SK-N-SH (cell line): ENCODE measurements around the gene FOXO4. TPM values are rescaled to one million over a fixed set of nuclear protein-coding genes. Genes with fewer than 3 reads are reported as not detected.

Source experiments
- CTCF ChIA-PET: fragments of 300-600, 350-600 bp; formaldehyde crosslinking; extraction: SDS; loops from one replicate; lab custom pipeline; 2021; lab: Yijun Ruan, JAX
- POLR2A ChIA-PET: fragments of 350-600 bp; sonication (Branson Sonifier 250); formaldehyde crosslinking; extraction: SDS; loops from one replicate; lab custom pipeline; 2020; ENCODE audit warnings: antibody characterized with exemption, inconsistent platforms; lab: Yijun Ruan, JAX
- DNase-seq: peaks from one replicate; pipeline ENCODE4 v3.0.0; 2012
- H2AFZ ChIP-seq: fragments of 200-600 bp; sonication (generic); 2 replicates; pipeline ENCODE4 v1.8.1; 2016; ENCODE audit warnings: antibody characterized with exemption, mild to moderate bottlenecking, low read depth
- H3F3A ChIP-seq: fragments of 200-600 bp; sonication (generic); replicated peaks from 2 replicates; pipeline ENCODE3; 2016; ENCODE audit warnings: antibody characterized with exemption, mild to moderate bottlenecking; ENCODE audit not compliant: insufficient read depth
- H3K27ac ChIP-seq, 2 experiments: fragments of 200-500 bp in 1 of 2; fragments of 200-600 bp in 1 of 2; sonication (Bioruptor generic) in 1 of 2; sonication (generic), shearing (Covaris generic) in 1 of 2; 2 replicates each; pipeline versions ENCODE4 v1.5.1 to v1.6.1; 2014 to 2016; ENCODE audit warnings: low read depth in 2 of 2, inconsistent platforms in 1 of 2, low read length in 1 of 2, mild to moderate bottlenecking in 1 of 2, mixed read lengths in 1 of 2
- H3K27me3 ChIP-seq: fragments of 200-600 bp; sonication (generic), shearing (Covaris generic); 2 replicates; pipeline ENCODE4 v1.6.1; 2016; ENCODE audit warnings: mixed run types; ENCODE audit not compliant: insufficient read depth
- H3K36me3 ChIP-seq, 2 experiments: fragments of 200-500 bp in 1 of 2; fragments of 200-600 bp in 1 of 2; sonication (Bioruptor generic) in 1 of 2; sonication (generic) in 1 of 2; replicated peaks in 1 of 2; 2 replicates each; pipeline versions ENCODE3 to v1.5.1; 2014 to 2016; ENCODE audit warnings: low read length in 1 of 2, mild to moderate bottlenecking in 1 of 2; ENCODE audit not compliant: insufficient read depth in 2 of 2, control insufficient read depth in 1 of 2
- H3K4me1 ChIP-seq, 2 experiments: fragments of 200-500 bp in 1 of 2; fragments of 200-600 bp in 1 of 2; sonication (Bioruptor generic) in 1 of 2; sonication (generic), shearing (Covaris generic) in 1 of 2; 2 replicates each; pipeline versions ENCODE4 v1.5.1 to v1.6.1; 2014 to 2016; ENCODE audit warnings: low read depth in 1 of 2, low read length in 1 of 2, mixed run types in 1 of 2; ENCODE audit not compliant: insufficient read depth in 2 of 2, control insufficient read depth in 1 of 2
- H3K4me2 ChIP-seq: fragments of 200-600 bp; sonication (generic), shearing (Covaris generic); 2 replicates; pipeline ENCODE4 v1.6.1; 2017; ENCODE audit warnings: mixed run types
- H3K4me3 ChIP-seq, 2 experiments: fragments of 200-500 bp in 1 of 2; fragments of 200-600 bp in 1 of 2; sonication (Bioruptor generic) in 1 of 2; sonication (generic), shearing (Covaris generic) in 1 of 2; 2 replicates each; pipeline versions ENCODE4 v1.5.1 to v1.8.1; 2014 to 2016; ENCODE audit warnings: low read depth in 2 of 2, inconsistent platforms in 1 of 2, low read length in 1 of 2, mild to moderate bottlenecking in 1 of 2, mixed read lengths in 1 of 2, moderate library complexity in 1 of 2
- H3K79me2 ChIP-seq: fragments of 200-600 bp; sonication (generic); 2 replicates; pipeline ENCODE4 v1.8.1; 2017; ENCODE audit warnings: mild to moderate bottlenecking; ENCODE audit not compliant: insufficient read depth
- H3K9ac ChIP-seq: fragments of 200-600 bp; sonication (generic); 2 replicates; pipeline ENCODE4 v1.6.1; 2017; ENCODE audit warnings: mixed run types
- H3K9me2 ChIP-seq: fragments of 200-600 bp; sonication (generic); 2 replicates; pipeline ENCODE4 v1.6.1; 2017; ENCODE audit warnings: mixed run types
- H3K9me3 ChIP-seq: fragments of 200-600 bp; sonication (generic); 2 replicates; pipeline ENCODE4 v1.6.1; 2017; ENCODE audit warnings: mixed run types, mild to moderate bottlenecking, moderate library complexity
- H4K20me1 ChIP-seq: fragments of 200-600 bp; sonication (generic); 2 replicates; pipeline ENCODE4 v1.6.1; 2017; ENCODE audit warnings: mild to moderate bottlenecking, mixed run types; ENCODE audit not compliant: insufficient read depth
- CTCF ChIP-seq: fragments of 200-600 bp; sonication (generic); IDR thresholded peaks from 2 replicates; pipeline ENCODE4 v1.6.1; 2017; ENCODE audit warnings: antibody characterized with exemption, mild to moderate bottlenecking, moderate library complexity
- EP300 ChIP-seq, 2 experiments: IDR thresholded peaks; 2 replicates each; pipeline versions ENCODE4 v1.4.0 to v1.6.1; 2012; ENCODE audit warnings: borderline replicate concordance in 1 of 2, low read depth in 1 of 2, low read length in 1 of 2
- EZH2phosphoT487 ChIP-seq: fragments of 200-600 bp; sonication (generic); IDR thresholded peaks from 2 replicates; pipeline ENCODE4 v1.6.1; 2017; ENCODE audit warnings: low read depth, mixed run types, mild to moderate bottlenecking, antibody characterized with exemption, moderate library complexity, borderline replicate concordance
- FOXM1 ChIP-seq: IDR thresholded peaks from 2 replicates; pipeline ENCODE4 v1.4.0; 2012; ENCODE audit warnings: low read depth, mild to moderate bottlenecking
- IRF3 ChIP-seq: fragments of 150-350 bp; IDR thresholded peaks from 2 replicates; pipeline ENCODE4 v1.6.1; 2016; ENCODE audit warnings: mild to moderate bottlenecking, low read depth, low read length
- MEF2A ChIP-seq: IDR thresholded peaks from 2 replicates; pipeline ENCODE4 v1.4.0; 2012; ENCODE audit warnings: low read depth, borderline replicate concordance
- PBX3 ChIP-seq: IDR thresholded peaks from 2 replicates; pipeline ENCODE4; 2012
- RFX5 ChIP-seq: IDR thresholded peaks from 2 replicates; pipeline ENCODE4 v1.6.1; 2012; ENCODE audit warnings: mild to moderate bottlenecking, improper control_type of control experiment, low read length
- RXRA ChIP-seq: IDR thresholded peaks from 2 replicates; pipeline ENCODE4 v1.4.0; 2012; ENCODE audit warnings: low read depth, mild to moderate bottlenecking, borderline replicate concordance
- SIN3A ChIP-seq: IDR thresholded peaks from 2 replicates; pipeline ENCODE4 v1.6.1; 2012; ENCODE audit warnings: low read depth, mild to moderate bottlenecking, low read length, moderate library complexity, borderline replicate concordance
- SMC3 ChIP-seq: IDR thresholded peaks from 2 replicates; pipeline ENCODE4 v1.6.1; 2012; ENCODE audit warnings: low read depth, low read length, improper control_type of control experiment
- TCF12 ChIP-seq: IDR thresholded peaks from 2 replicates; pipeline ENCODE4 v1.4.0; 2012
- TEAD4 ChIP-seq: IDR thresholded peaks from 2 replicates; pipeline ENCODE4 v1.4.0; 2012; ENCODE audit warnings: mild to moderate bottlenecking, borderline replicate concordance; ENCODE audit not compliant: insufficient read depth
- USF1 ChIP-seq: IDR thresholded peaks from 2 replicates; pipeline ENCODE4 v1.4.0; 2012; ENCODE audit warnings: low read depth, borderline replicate concordance
- USF2 ChIP-seq: fragments of 150-350 bp; IDR thresholded peaks from 2 replicates; pipeline ENCODE4 v1.6.1; 2017; ENCODE audit warnings: antibody characterized with exemption, low read length, low read depth, borderline replicate concordance
- WGBS: methylation state at CpG from one replicate; pipeline ENCODE4 v1.1.6; 2017; ENCODE audit warnings: low lambda C conversion rate; 5-methylcytosine and 5-hydroxymethylcytosine counted together
- polyA plus RNA-seq, 3 experiments: library from polyadenylated mRNA; depleted of rRNA; stranded (reverse); fragments of >200 nt; gene quantifications; 2 replicates each; pipeline ENCODE4 v1.2.3, GENCODE V29; 2012

FOXO4 gene
- polyA plus RNA-seq, 1 of the 3 experiments (the other 2 are of a cell fraction): 1.9 TPM

GRCh38 chrX:71081330-71082123 is 14.1 kb upstream of the FOXO4 start:
- Histone ChIP-seq H3K9me2 (no peaks in the 10 kb centered on the region), H3K4me1 (no peaks in the 10 kb centered on the region), H4K20me1 (no peaks in the 10 kb centered on the region), H3K4me2 (no peak overlapping the region), H3F3A (no peaks in the 10 kb centered on the region), H3K4me3 (no peak overlapping the region), H3K9me3 (no peaks in the 10 kb centered on the region), H3K36me3 (no peaks in the 10 kb centered on the region), H2AFZ (peak overlapping the region; percentile 49; the same call in 1 of the 2 replicates), H3K79me2 (no peaks in the 10 kb centered on the region), H3K27ac (no peak overlapping the region), H3K27me3 (peaks cover 5% of the 10 kb centered on the region; the same call in 1 of the 2 replicates), H3K9ac (no peak overlapping the region)
- ChIA-PET CTCF (interaction anchor here (0.6 to 1.5 kb wide), 2 partner anchors 48 to 120 kb away, joined by 3 read pairs; no protein-coding TSS in a partner anchor), POLR2A (no interaction called here)
- TF ChIP-seq RXRA: no peak
- no peak for TF ChIP-seq SIN3A
- TF ChIP-seq USF2: no peak
- no peak for TF ChIP-seq FOXM1
- TF ChIP-seq EP300 (IDR thresholded peaks at IDR 0.05; ENCODE audit: borderline replicate concordance in 1 of 2, low read depth in 1 of 2, low read length in 1 of 2): no peak
- TF ChIP-seq RFX5: no peak
- no peak for TF ChIP-seq CTCF
- TF ChIP-seq SMC3: no peak
- TF ChIP-seq IRF3: no peak
- TF ChIP-seq TEAD4: no peak
- TF ChIP-seq EZH2phosphoT487: no peak
- no peak for TF ChIP-seq PBX3
- no peak for TF ChIP-seq TCF12
- no peak for TF ChIP-seq USF1
- no peak for TF ChIP-seq MEF2A
- DNase-seq: no peak
- 30% methylated on average over 3 of the region's 3 CpGs for WGBS
